Esophagus squamous epithelium (tissue), 5 donors: ENCODE data around the gene MTHFD2L. TPM values are rescaled to one million over a fixed set of nuclear protein-coding genes. Genes with fewer than 3 reads are reported as not detected.

Source experiments
- DNase-seq: peaks from one replicate; lab custom pipeline; 2025; lab: John Stamatoyannopoulos, UW
- H3K27ac ChIP-seq, 4 donors: fragments of 200-600 bp; sonication (generic); one replicate each; pipeline ENCODE4 v1.5.1; 2016 to 2019; ENCODE audit warnings: mild to moderate bottlenecking in 1 of 4
- H3K27me3 ChIP-seq, 4 donors: fragments of 200-600 bp; sonication (generic); 1 replicate in 3 of 4; 2 replicates in 1 of 4; pipeline versions ENCODE4 v1.5.1 to v1.6.0; 2017 to 2021; ENCODE audit warnings: antibody characterized with exemption in 1 of 4
- H3K36me3 ChIP-seq, 3 donors: fragments of 200-600 bp; sonication (generic); one replicate each; pipeline ENCODE4 v1.5.1; 2016 to 2019
- H3K4me1 ChIP-seq, 3 donors: fragments of 200-600 bp; sonication (generic); one replicate each; pipeline ENCODE4 v1.5.1; 2017 to 2019
- H3K4me3 ChIP-seq, 4 donors: fragments of 200-600 bp; sonication (generic); 1 replicate in 3 of 4; 2 replicates in 1 of 4; pipeline ENCODE4 v1.5.1; 2016 to 2019; ENCODE audit warnings: mild to moderate bottlenecking in 2 of 4, moderate library complexity in 1 of 4
- H3K9me3 ChIP-seq, 3 donors: fragments of 200-600 bp; sonication (generic); one replicate each; pipeline ENCODE4 v1.5.1; 2016 to 2019
- POLR2A ChIP-seq, 4 donors: fragments of 450-650 bp; IDR thresholded peaks; one replicate each; pipeline ENCODE4 v1.6.1; 2017; ENCODE audit warnings: antibody characterized with exemption in 4 of 4, mild to moderate bottlenecking in 4 of 4, moderate library complexity in 3 of 4
- whole genome bisulfite sequencing, 2 donors: methylation state at CpG; one replicate each; pipeline ENCODE4 v1.1.5; 2018; 5-methylcytosine and 5-hydroxymethylcytosine counted together
- intact Hi-C: fragments of 100-400 bp; cut with DNase I; formaldehyde crosslinking; loops from one replicate; pipeline ENCODE4 v1.15.0; 2022
- total RNA-seq, 4 donors: library from RNA; depleted of rRNA; stranded (reverse); fragments of >200 nt; gene quantifications; one replicate each; pipeline ENCODE4 v1.1.0, GENCODE V29; 2016
- TF ChIP-seq, protein P1 (sequence below), 6 experiments: fragments of 450-650 bp in 4 of 6; fragments of 200-600 bp in 2 of 6; sonication (generic) in 2 of 6; IDR thresholded peaks; one replicate each; pipeline ENCODE4 v1.5.1; 2016 to 2019; ENCODE audit warnings: antibody characterized with exemption in 6 of 6, mild to moderate bottlenecking in 4 of 6, moderate library complexity in 4 of 6
- donor health status: DM: yes; HTN: yes; CAD: no.

The MTHFD2L gene
- total RNA-seq, 4 donors from 2014 or later = 9.9 to 22.9 (median 19.1) TPM

DNA sequence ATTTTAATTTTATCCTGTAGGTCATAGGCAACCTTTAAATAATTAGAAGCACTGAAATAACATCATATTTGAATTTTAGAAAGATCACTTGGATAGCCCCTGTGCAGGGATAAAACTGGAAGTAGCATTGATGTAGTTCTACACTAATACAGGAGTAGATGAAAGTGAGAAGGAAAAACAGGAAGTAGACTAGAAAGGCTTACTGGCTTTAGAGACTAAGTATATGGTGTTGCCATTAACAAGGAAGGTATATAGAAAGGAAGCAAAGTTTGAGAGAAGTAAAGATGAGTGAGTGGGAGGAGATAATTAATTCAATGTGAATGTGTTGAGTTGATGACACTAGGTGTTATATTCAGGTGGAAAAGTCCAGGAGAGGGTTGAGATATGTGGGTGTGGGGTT is 77.2 kb downstream of the MTHFD2L start:
- intact Hi-C loops = no loop called here
- H3K36me3 ChIP-seq = no peaks in the 10 kb centered on the region
- H3K9me3 ChIP-seq = no peaks in the 10 kb centered on the region
- no peak for TF ChIP-seq POLR2A (IDR thresholded peaks at IDR 0.05)
- TF ChIP-seq, protein P1, sequence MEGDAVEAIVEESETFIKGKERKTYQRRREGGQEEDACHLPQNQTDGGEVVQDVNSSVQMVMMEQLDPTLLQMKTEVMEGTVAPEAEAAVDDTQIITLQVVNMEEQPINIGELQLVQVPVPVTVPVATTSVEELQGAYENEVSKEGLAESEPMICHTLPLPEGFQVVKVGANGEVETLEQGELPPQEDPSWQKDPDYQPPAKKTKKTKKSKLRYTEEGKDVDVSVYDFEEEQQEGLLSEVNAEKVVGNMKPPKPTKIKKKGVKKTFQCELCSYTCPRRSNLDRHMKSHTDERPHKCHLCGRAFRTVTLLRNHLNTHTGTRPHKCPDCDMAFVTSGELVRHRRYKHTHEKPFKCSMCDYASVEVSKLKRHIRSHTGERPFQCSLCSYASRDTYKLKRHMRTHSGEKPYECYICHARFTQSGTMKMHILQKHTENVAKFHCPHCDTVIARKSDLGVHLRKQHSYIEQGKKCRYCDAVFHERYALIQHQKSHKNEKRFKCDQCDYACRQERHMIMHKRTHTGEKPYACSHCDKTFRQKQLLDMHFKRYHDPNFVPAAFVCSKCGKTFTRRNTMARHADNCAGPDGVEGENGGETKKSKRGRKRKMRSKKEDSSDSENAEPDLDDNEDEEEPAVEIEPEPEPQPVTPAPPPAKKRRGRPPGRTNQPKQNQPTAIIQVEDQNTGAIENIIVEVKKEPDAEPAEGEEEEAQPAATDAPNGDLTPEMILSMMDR (IDR thresholded peaks at IDR 0.05) = no peak
- no peak overlapping the region for H3K27ac ChIP-seq
- peaks cover 0 to 22% (median 3%) of the 10 kb centered on the region in 3 donors for H3K4me1 ChIP-seq
- DNase-seq = no peak
- H3K27me3 ChIP-seq = no peaks in the 10 kb centered on the region
- no peak overlapping the region for H3K4me3 ChIP-seq

- Histone ChIP-seq H3K4me3 (no peak overlapping the region), H3K9me3 (no peaks in the 10 kb centered on the region), H3K27me3 (no peaks in the 10 kb centered on the region), H3K4me1 (peaks cover 0 to 5% (median 0%) of the 10 kb centered on the region in 3 donors), H3K27ac (peak overlapping the region in 2 of 4 donors; percentile 44 to 64), H3K36me3 (no peaks in the 10 kb centered on the region)
- TF ChIP-seq, protein P1 (IDR thresholded peaks at IDR 0.05) = no peak
- no peak for TF ChIP-seq POLR2A (IDR thresholded peaks at IDR 0.05)
- DNase-seq = no peak
- WGBS, 2 donors = 90 to 91% methylated on average over 3 of the region's 3 CpGs
- intact Hi-C loops = no loop called here
These were observed 79.6 kb downstream of the MTHFD2L start for GRCh38 chr4:74237425-74237966.

DNA sequence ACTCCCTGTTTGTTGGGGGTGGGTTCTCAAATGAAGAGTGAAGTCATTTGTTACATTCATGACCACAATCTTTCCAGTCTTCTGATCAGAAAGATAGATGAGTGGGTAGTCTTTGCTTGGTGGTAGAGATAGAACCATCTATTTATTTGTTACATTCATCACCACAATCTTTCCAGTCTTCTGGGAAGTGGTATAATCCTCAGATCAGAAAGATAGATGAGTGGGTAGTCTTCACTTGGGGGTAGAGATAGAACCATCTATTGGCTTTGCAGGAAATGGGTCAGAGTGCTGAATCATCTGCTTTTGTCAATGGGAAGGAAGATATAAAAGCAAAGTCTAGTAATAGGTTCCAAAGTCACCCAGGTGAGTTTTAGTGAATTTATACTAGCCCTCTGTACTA is 86.1 kb downstream of the MTHFD2L start:
- intact Hi-C loops = no loop called here

DNA sequence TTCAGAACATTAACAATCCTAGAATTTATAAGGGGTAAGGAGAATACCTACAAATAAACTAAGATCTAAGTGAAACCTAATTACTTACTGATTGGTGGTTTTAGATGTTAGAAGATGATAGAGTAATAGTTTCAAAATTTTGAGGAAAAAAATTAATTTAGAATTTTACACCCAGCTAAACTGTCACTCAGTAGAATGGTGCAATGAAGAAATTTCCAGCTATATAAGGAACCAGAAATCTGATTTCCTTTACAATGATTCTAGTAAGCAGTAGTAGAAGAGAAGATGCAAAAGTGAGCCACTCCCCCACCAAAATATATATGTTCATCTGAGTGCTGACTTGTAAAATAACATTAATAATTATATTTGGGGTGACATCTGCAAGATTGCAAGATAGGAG is 95.0 kb downstream of the MTHFD2L start:
- H3K27me3 ChIP-seq = no peaks in the 10 kb centered on the region
- H3K4me3 ChIP-seq = no peak overlapping the region
- peaks cover 0 to 5% (median 0%) of the 10 kb centered on the region in 3 donors for H3K36me3 ChIP-seq
- no peak overlapping the region for H3K27ac ChIP-seq
- no peak for DNase-seq
- intact Hi-C loops = no loop called here
- peaks cover 0 to 21% (median 11%) of the 10 kb centered on the region in 3 donors for H3K9me3 ChIP-seq
- H3K4me1 ChIP-seq = no peaks in the 10 kb centered on the region
- no peak for TF ChIP-seq POLR2A (IDR thresholded peaks at IDR 0.05)
- TF ChIP-seq, protein P1 (IDR thresholded peaks at IDR 0.05) = no peak

More for the DNA sequence above, 86.1 kb downstream of the MTHFD2L start:
- TF ChIP-seq, protein P1 (IDR thresholded peaks at IDR 0.05) = no peak
- no peak for TF ChIP-seq POLR2A (IDR thresholded peaks at IDR 0.05)
- Histone ChIP-seq H3K4me3 (no peak overlapping the region), H3K27me3 (no peaks in the 10 kb centered on the region), H3K9me3 (no peaks in the 10 kb centered on the region), H3K4me1 (no peaks in the 10 kb centered on the region), H3K27ac (no peak overlapping the region), H3K36me3 (no peaks in the 10 kb centered on the region)
- DNase-seq = no peak

- Histone ChIP-seq H3K4me3 (no peak overlapping the region), H3K9me3 (peaks cover 0 to 21% (median 11%) of the 10 kb centered on the region in 3 donors), H3K27me3 (no peaks in the 10 kb centered on the region), H3K4me1 (peaks cover 0 to 9% (median 0%) of the 10 kb centered on the region in 3 donors), H3K27ac (no peak overlapping the region), H3K36me3 (peaks cover 0 to 5% (median 0%) of the 10 kb centered on the region in 3 donors)
- no peak for DNase-seq
- WGBS, 2 donors = 97 to 100% methylated on average over 1 of the region's 1 CpG
- intact Hi-C loops = no loop called here
- TF ChIP-seq, protein P1 (IDR thresholded peaks at IDR 0.05) = no peak
- no peak for TF ChIP-seq POLR2A (IDR thresholded peaks at IDR 0.05)
These were observed 96.5 kb downstream of the MTHFD2L start for GRCh38 chr4:74254386-74254785.
